B cell (primary cell): ENCODE data around the gene GRIK2.

Source experiments
- CTCF ChIP-seq: fragments of 200-600 bp; IDR thresholded peaks from one replicate; pipeline ENCODE4 v1.8.0; 2022; ENCODE audit warnings: antibody characterized with exemption, mild to moderate bottlenecking
- EZH2 ChIP-seq: IDR thresholded peaks from 2 replicates; pipeline ENCODE4 v1.6.1; 2012; ENCODE audit warnings: borderline replicate concordance, low read depth, mild to moderate bottlenecking, moderate library complexity, low read length; ENCODE audit not compliant: insufficient read depth, poor library complexity, severe bottlenecking

- TF ChIP-seq CTCF (no peak), EZH2 (no peak)
These were observed 383.4 kb downstream of the GRIK2 start for GRCh38 chr6:101776919-101777350.
